Tibial nerve (tissue), 3 donors: ENCODE results near the gene KHNYN.

Experiments used
- CTCF ChIP-seq, 5 experiments: fragments of 200-600 bp in 3 of 5; fragments of 450-650 bp in 2 of 5; sonication (generic) in 3 of 5; IDR thresholded peaks; one replicate each; pipeline ENCODE4 v1.5.1; 2016 to 2019; ENCODE audit warnings: antibody characterized with exemption in 5 of 5, mild to moderate bottlenecking in 3 of 5, moderate library complexity in 2 of 5
- POLR2A ChIP-seq, 2 donors: fragments of 450-650 bp; IDR thresholded peaks; one replicate each; pipeline ENCODE4 v1.6.1; 2017; ENCODE audit warnings: antibody characterized with exemption in 2 of 2, mild to moderate bottlenecking in 2 of 2, moderate library complexity in 2 of 2

DNA sequence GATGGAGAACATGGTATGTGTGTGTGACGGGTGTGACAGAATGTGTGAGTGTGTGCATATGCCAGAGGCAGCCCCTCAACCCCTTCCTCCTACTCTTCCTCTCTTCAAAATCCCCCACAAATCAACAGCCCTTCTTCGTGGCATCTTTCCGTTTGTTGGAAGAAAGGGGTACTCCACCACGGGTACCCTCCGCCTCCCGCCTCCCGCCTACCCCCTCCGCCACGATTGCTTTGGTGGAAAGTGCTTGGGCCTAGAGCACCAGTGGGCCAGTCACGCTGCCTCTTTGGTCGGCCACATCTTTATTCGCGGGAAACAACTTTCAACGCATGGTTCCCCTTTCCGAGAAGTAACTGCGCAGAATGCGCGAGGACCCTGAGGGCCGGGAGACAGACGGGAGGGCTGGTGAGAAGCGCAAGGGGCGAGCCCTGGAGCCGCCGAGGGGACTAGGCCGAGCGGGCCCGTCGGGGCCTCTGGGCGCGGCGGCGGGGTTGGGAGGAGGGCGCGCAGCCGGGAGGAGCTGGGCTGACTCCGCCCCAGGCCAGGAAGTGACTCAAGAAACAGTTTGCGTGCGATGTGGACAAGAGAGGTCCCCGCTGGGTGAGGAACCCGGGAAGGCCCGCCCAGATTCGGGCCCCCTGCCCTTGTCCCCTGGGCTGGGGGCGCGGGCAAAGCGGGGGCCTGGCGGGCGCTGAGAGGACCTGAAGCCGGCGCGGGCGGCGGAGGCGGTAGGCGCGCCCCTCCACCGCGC is at the start of gene KHNYN, which contains the start of gene CBLN3:
- TF ChIP-seq POLR2A (IDR thresholded peaks at IDR 0.05): peak; percentile 93 to 97
- peak in 1 of 5 experiments; percentile 55 for TF ChIP-seq CTCF (IDR thresholded peaks at IDR 0.05)
